ENCODE measurements around the gene SHISAL2B.

GRCh38 chr5:64691291-64691690 is 988 bp downstream of the SHISAL2B start:
- no peak for TF ChIP-seq CTCF (IDR thresholded peaks at IDR 0.05)
- no peak for TF ChIP-seq NFE2L1 (CRISPR knock-in tag; IDR thresholded peaks at IDR 0.05)
- TF ChIP-seq ZNF232 (CRISPR knock-in tag; IDR thresholded peaks at IDR 0.05) = no peak

Measured in WTC11 (cell line).